Pulmonary artery endothelial cell (primary cell): ENCODE data around the gene C6. TPM values are rescaled to one million over a fixed set of nuclear protein-coding genes. Genes with fewer than 3 reads are reported as not detected.
"Not testable (repeated sequence)": the region's sequence is repeated elsewhere in the genome, so short reads cannot be mapped to it uniquely, and the experiment has no call there.

Experiments used
- DNase-seq: peaks from one replicate; pipeline ENCODE4 v3.0.0-alpha.2; 2011; ENCODE audit warnings: low read depth, low spot score
- total RNA-seq: library from RNA; depleted of rRNA; stranded (reverse); fragments of >200 nt; gene quantifications from 2 replicates; pipeline ENCODE4 v1.2.3, GENCODE V29; 2014

Gene C6
- total RNA-seq, 1 donor from 2014 or later, result not detected

DNA sequence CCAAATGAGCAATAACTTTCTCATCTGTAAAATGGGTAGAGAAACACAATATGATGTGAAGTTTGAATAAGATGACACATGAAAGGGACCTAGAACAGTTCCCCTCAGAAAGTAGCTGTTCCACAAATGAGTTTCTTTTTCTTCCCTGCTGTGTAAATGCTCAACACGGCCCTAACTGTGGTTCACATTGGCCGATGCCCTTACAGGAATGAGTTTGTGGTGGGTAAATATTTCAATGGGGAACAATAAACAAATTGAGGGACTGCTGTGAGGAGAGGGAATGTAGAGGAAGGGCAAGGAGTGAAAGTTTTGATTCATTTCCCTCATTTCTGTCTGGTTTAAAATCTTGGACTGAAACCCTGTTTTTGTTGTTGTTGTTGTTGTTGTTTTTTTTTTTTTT lies 12.8 kb downstream of the C6 start:
- no peak for DNase-seq

DNA sequence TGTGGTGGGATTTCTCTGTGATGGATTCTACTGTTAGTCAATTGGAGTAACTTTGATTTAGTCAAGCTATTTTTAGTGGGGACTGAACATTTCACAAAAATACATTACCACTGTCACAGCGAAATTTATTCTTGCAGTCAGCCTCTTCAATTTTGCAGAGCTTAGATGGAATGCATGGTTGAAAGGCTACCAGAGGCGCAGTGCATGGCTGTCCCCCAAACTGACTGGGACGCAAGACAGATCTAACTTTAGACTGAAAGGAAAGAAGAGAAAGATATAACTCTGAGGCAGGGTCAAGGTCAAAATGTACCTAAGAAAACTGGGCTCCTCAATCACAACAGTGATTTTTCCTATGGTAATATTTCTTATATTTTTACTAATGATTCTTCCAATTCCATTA lies 13.7 kb downstream of the C6 start:
- no peak for DNase-seq

DNA sequence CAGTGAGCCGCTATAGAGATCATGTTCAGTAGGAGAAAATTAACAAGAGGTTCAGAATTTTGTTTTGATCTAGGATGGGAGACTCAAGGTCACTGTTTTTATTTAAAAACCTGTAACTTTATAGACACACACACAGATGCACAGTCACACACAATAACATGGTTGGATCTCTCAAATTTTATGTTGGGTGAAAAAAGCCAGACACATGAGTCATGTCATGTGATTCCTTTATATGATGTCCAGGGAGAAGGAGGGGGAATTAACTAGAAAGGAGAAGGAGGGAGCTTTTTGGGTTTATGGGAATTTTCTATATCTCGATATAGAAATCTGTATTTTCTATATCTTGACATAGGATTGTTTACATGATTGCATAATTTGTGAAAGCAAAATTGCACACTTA lies 17.1 kb downstream of the C6 start:
- no peak for DNase-seq

DNA sequence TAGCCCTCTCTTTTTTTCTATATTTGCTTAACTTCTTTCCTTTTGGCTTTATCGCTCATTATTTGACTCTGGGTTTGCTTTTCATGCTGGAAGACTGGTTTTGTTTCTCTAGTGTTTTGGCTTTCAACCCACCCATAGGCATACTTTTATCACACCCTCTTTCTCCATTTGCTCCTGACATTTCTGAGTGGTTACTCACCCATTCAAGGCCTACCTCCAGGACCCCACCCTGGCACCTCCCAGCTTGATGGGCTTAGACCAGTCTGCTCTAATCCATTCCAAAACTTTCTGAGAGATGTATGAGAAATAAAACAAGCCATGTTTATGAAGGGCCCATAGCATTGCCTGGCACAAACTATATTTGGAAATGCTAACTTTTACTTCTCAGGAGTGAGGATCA lies 18.1 kb downstream of the C6 start:
- DNase-seq, result no peak

GRCh38 chr5:41194339-41194738 lies 19.0 kb downstream of the C6 start:
- no peak for DNase-seq

- DNase-seq, result no peak
These were observed 19.7 kb downstream of the C6 start for GRCh38 chr5:41193456-41194205.

DNA sequence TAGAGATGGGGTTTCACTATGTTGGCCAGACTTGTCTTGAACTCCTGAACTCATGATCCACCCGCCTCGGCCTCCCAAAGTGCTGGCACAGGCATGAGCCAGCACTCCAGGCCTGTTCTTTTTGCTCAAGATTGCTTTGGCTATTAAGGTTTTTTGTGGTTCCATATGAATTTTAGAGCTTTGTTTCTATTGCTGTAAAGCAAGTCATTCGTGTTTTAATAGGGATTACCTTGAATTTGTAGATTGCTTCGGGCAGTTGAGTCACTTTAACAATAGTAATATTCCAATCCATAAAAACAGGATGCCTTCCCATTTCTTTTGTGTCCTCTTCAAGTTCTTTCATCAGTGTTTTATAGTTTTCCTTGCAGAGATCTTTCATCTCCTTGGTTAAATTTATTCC lies 22.1 kb downstream of the C6 start:
- no peak for DNase-seq

DNA sequence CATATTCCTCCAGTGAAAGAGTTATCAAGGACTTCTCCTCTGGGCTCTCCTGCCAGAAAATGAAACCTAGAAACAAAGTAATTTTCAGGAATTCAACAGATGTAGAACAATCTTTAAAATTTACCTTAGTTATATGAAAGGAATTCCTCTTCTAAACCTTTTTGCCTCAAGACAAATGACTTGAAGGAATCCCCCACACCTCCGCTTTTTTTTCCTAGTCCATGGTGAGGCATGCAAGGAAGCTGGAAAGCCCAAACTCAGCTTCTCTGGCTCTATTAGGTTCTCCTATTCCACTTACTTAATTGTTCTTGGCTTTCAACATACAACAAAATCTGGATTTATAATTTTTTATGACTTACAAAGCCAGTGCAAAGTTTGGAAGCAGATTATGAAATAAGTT lies 27.2 kb downstream of the C6 start:
- DNase-seq, result no peak

DNA sequence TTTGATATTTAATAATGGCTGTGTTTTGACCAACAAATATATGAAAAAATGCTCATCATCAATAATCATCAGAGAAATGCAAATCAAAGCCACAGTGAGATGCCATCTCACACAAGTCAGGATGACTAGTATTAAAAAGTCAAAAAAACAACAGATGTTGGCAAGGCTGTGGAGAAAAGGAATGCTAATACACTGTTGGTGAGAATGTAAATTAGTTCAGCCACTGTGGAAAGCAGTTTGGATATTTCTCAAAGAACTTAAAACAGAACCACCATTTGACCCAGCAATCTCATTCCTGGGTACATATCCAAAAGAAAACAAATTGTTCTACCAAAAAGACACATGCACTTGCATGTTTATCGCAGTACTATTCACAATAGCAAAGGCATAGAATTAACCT lies 30.0 kb downstream of the C6 start:
- DNase-seq, result not testable (repeated sequence)

DNA sequence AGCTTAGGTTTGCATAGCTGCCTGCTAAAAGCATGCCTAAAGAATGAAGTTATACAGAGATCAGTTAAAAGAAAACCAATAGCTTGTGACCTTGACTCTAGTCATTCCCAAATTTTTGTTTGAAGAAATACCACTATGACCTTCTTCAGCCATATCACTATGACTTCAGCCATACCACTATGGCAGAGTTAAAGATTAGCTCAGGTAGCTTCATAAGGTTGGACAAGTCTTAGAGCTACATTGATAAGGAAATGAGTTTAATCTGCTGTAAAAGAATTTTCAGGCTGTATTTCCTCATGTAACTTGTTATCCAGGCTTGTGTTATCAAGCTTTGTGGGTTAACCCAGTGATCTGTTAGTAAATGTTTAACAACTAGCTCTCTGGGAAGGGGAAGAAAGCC lies 30.7 kb downstream of the C6 start:
- no peak for DNase-seq

GRCh38 chr5:41181691-41182564 lies 31.4 kb downstream of the C6 start:
- no peak for DNase-seq

DNA sequence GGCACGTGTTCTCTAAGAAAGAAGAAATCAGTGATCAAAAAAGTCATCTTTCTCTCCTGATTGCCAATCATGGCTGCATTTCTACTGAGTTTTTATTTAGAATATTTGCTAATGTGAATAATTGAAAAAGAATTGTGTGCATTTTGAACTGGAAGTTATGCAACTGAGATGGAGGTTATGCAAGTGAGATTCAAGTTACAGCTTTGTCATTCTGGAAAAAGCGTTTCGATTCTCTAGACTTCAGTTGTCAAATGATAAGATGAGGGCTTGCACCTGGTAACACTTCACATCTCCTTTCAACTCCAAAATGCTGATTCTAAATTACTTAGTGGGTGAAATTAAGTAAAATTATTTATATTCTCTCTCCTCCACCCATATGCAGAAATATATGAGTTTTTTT lies 36.4 kb downstream of the C6 start:
- no peak for DNase-seq

GRCh38 chr5:41172012-41172411 lies 41.3 kb downstream of the C6 start:
- no peak for DNase-seq

GRCh38 chr5:41161271-41161670 lies 52.1 kb downstream of the C6 start:
- DNase-seq, result no peak

- no peak for DNase-seq
These were observed 55.9 kb downstream of the C6 start for GRCh38 chr5:41157272-41157894.

DNA sequence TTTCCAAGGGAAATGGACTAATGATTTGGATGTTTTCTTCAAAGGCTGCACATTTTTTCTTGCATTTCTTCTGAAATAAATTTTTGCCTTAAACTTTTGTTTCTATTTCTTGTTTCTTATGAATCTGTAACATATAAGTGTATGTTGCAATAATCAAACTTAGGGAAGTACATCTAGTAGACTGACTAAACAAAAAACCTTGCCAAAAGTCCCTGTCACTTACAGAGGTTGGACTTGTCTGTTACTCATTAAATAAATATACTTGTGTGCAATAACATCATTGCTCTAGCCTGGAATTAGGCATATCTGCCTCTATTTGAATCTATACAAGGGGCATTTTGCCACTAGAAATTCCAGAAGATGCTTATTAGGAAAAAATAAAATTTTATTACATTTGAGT lies 56.6 kb downstream of the C6 start:
- DNase-seq, result no peak

DNA sequence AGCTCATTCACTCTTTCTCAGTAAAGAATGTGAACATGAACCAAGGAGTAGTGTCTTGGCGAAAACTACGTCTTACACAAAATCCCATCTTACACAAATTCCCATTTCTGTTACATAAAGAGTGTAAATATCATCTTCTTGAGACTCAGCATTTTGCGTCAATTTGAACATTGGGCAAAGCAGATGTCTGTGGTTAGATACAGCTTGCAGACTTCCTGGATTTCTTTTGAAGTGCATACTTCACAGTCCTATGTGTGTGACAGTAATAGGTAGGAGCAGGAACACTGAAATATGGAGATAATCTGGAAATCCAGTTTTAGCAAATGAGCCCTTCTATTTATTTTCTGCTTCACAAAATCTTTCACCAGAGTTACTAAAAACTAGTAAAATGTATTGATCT lies 58.8 kb downstream of the C6 start:
- no peak for DNase-seq

DNA sequence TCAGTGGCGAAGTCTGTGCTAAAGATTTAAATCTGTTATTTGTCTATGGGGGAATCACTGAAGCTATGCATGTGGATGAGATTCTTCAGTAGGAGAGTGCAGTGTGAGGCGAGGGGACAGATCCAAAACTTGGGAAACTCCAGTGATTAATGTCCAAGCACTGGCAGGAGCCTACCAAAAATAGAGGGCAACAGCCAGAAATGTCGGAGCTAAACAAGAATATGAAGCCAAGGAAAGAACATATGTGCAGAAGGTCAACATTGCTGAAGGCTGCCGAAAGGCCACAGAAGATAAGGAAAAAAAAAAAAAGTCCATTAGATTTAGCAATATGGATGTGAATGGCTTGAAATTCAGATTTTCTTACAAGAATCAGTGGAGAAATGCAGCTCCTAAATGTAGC lies 61.8 kb downstream of the C6 start:
- DNase-seq, result no peak

DNA sequence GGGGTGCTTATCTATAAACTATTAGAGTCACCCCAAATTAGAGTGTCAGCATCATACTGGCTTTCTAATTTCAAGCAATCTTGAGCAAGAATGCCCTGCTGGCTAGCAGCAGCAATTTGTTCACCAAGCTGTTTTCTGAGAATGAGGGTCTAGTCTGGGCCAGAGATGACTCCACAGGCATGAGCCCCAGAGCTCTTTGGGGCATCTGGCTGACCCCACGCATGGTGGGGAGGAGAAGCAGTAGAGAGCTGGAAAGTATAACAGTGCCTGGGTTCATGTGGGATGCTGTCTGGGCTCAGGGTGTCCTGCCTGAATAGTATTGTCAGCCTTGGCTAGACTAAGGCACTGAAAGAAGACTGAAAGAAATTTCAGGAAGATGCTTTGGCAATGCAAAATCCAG lies 64.9 kb downstream of the C6 start:
- no peak for DNase-seq

- DNase-seq, result no peak
These were observed 68.0 kb downstream of the C6 start for GRCh38 chr5:41145306-41145705.

GRCh38 chr5:41143131-41143901 lies 70.0 kb downstream of the C6 start:
- no peak for DNase-seq
